Measurements from ENCODE around the gene ABCC6.
"Not testable (repeated sequence)": the region's sequence is repeated elsewhere in the genome, so short reads cannot be mapped to it uniquely, and the experiment has no call there.

- TF ChIP-seq EZH2phosphoT487 (conservative IDR thresholded peaks at IDR 0.05; ENCODE audit: low read length); CTCF (IDR thresholded peaks at IDR 0.05; ENCODE audit: insufficient read depth, low read length, poor library complexity, severe bottlenecking): not testable (repeated sequence)
Measured at GRCh38 chr16:16208461-16208860, 14.8 kb downstream of the ABCC6 start.
